ENCODE results near the gene GALNT13. TPM values are rescaled to one million over a fixed set of nuclear protein-coding genes. Genes with fewer than 3 reads are reported as not detected.
A peak's percentile ranks its signal among the peaks of the same experiment; 100 is the strongest.

GALNT13 gene
- polyA plus RNA-seq, 2 of the 4 experiments (the other 2 are of a cell fraction) = 12.1 to 15.6 TPM

DNA sequence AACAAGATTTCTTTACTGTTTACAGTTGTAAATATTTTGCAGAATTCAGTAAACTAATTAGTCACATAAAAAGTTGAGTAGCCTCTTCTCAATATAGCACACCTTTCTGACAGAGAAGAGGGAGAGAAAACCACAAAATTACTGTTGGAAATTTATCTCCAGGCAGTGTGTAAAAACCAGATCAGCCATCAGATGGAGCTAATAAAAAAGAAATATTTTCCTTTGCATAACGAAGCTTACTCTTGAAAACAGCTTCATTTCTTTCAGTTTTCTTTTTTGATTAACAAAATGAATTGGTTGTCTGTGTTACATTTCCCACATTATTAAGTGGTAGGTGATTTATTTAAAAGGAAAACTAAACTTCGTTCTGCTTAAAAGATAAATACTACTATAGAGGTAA, 567.4 kb downstream of the GALNT13 start:
- FAIRE-seq = no peak
- ChIA-PET CTCF (interaction anchor here (0.7 kb wide), 1 partner anchor 23 kb away, joined by 3 read pairs; no protein-coding TSS in a partner anchor), POLR2A (no interaction called here)
- 9% methylated on average over 2 of the region's 2 CpGs for WGBS (ENCODE audit: missing lambda C conversion rate)
- no peak for TF ChIP-seq HES2 (IDR thresholded peaks at IDR 0.05)
- TF ChIP-seq, protein P1, sequence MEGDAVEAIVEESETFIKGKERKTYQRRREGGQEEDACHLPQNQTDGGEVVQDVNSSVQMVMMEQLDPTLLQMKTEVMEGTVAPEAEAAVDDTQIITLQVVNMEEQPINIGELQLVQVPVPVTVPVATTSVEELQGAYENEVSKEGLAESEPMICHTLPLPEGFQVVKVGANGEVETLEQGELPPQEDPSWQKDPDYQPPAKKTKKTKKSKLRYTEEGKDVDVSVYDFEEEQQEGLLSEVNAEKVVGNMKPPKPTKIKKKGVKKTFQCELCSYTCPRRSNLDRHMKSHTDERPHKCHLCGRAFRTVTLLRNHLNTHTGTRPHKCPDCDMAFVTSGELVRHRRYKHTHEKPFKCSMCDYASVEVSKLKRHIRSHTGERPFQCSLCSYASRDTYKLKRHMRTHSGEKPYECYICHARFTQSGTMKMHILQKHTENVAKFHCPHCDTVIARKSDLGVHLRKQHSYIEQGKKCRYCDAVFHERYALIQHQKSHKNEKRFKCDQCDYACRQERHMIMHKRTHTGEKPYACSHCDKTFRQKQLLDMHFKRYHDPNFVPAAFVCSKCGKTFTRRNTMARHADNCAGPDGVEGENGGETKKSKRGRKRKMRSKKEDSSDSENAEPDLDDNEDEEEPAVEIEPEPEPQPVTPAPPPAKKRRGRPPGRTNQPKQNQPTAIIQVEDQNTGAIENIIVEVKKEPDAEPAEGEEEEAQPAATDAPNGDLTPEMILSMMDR (IDR thresholded peaks at IDR 0.05) = peak; percentile 44
- no peak for TF ChIP-seq CHD4 (IDR thresholded peaks at IDR 0.05; ENCODE audit: borderline replicate concordance)
- TF ChIP-seq HDAC2 (IDR thresholded peaks at IDR 0.05) = no peak
- peak; percentile 41 to 50; a peak in 4 of 5 replicates for TF ChIP-seq RAD21 (conservative IDR thresholded peaks at IDR 0.05 in 1 of 2, IDR thresholded peaks at IDR 0.05 in 1 of 2)
- TF ChIP-seq, protein P2, sequence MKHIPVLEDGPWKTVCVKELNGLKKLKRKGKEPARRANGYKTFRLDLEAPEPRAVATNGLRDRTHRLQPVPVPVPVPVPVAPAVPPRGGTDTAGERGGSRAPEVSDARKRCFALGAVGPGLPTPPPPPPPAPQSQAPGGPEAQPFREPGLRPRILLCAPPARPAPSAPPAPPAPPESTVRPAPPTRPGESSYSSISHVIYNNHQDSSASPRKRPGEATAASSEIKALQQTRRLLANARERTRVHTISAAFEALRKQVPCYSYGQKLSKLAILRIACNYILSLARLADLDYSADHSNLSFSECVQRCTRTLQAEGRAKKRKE (CRISPR knock-in tag; IDR thresholded peaks at IDR 0.05; ENCODE audit: low read depth) = no peak
- no peak for TF ChIP-seq CHD2 (IDR thresholded peaks at IDR 0.05; ENCODE audit: low read length, partially characterized antibody)
- no peak for TF ChIP-seq ZC3H11A (IDR thresholded peaks at IDR 0.05)
- peak; percentile 50 for TF ChIP-seq SMC3 (IDR thresholded peaks at IDR 0.05)
- no peak overlapping the region for H3K4me2 ChIP-seq
- DNase-seq (ENCODE audit: low read depth in 1 of 2, low spot score in 1 of 2) = no peak
- no peaks in the 10 kb centered on the region for H3K4me1 ChIP-seq
- no peak overlapping the region for H3K27ac ChIP-seq
- no peak overlapping the region for H3K4me3 ChIP-seq
- ATAC-seq = peak in 1 of 2 experiments; percentile 34; a peak in 2 of 6 replicates
- H3K9me3 ChIP-seq = no peaks in the 10 kb centered on the region

DNA sequence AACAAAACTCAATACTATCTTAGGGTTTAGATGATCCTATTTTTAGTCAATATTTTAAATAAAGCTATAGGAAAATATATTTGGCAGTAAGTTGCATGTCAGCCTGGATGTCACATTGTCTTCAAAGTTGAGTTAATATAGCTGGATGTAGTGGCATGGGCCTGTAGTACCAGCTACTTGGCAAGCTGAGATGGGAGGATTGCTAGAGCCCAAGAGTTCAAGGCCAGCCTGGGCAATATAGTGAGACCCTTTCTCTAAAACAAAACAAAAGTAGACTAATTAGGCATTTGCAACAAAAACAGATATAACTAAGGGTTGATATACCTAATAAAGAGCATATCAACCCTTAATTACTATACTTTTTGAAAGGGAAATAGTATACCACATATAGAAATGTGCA, 572.2 kb downstream of the GALNT13 start:
- ATAC-seq (no peak), DNase-seq (ENCODE audit: low read depth in 1 of 2, low spot score in 1 of 2) (no peak)
- no peaks in the 10 kb centered on the region for H3K9me3 ChIP-seq

DNA sequence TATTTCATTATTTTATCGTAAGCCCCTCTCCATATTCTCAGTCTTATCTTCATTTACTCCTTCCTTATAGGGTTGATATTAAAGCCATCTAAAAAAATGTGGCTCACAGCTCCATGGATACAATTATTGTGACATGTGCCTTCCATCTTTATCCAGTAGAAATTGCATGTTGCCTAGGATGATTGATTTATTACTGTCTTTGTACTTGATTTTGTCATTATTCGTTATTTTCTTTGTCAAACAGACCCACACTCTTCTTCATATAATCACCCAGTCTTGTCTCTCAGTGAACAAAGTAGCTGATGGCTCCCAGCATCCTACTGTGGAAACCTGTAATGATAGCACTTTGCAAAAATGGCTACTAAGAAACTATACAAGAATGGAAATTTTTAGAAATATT, 574.6 kb downstream of the GALNT13 start:
- DNase-seq (ENCODE audit: low read depth in 1 of 2, low spot score in 1 of 2) (no peak), FAIRE-seq (no peak), ATAC-seq (no peak)
- Histone ChIP-seq H3K4me2 (no peak overlapping the region), H3K4me3 (no peak overlapping the region), H3K9me3 (no peaks in the 10 kb centered on the region), H3K4me1 (peaks cover 41% of the 10 kb centered on the region), H3K27ac (no peak overlapping the region)
- CTCF ChIA-PET = no interaction called here
- 81% methylated on average over 2 of the region's 2 CpGs for WGBS (ENCODE audit: missing lambda C conversion rate)
- POLR2A ChIA-PET = no interaction called here
- TF ChIP-seq KDM1A (IDR thresholded peaks at IDR 0.05; ENCODE audit: low read depth) = no peak
- TF ChIP-seq KDM5A (IDR thresholded peaks at IDR 0.05) = no peak
- TF ChIP-seq ZC3H11A (IDR thresholded peaks at IDR 0.05) = no peak
- TF ChIP-seq HOXA7 (CRISPR knock-in tag; IDR thresholded peaks at IDR 0.05) = no peak
- no peak for TF ChIP-seq HMGXB4 (CRISPR knock-in tag; IDR thresholded peaks at IDR 0.05; ENCODE audit: borderline replicate concordance)
- TF ChIP-seq, protein P3, sequence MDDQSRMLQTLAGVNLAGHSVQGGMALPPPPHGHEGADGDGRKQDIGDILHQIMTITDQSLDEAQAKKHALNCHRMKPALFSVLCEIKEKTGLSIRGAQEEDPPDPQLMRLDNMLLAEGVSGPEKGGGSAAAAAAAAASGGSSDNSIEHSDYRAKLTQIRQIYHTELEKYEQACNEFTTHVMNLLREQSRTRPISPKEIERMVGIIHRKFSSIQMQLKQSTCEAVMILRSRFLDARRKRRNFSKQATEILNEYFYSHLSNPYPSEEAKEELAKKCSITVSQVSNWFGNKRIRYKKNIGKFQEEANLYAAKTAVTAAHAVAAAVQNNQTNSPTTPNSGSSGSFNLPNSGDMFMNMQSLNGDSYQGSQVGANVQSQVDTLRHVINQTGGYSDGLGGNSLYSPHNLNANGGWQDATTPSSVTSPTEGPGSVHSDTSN (IDR thresholded peaks at IDR 0.05) = no peak
- TF ChIP-seq BCL3 (IDR thresholded peaks at IDR 0.05) = no peak
- no peak for TF ChIP-seq ZNF302 (CRISPR knock-in tag; IDR thresholded peaks at IDR 0.05)

More for the DNA sequence above, 572.2 kb downstream of the GALNT13 start:
- Histone ChIP-seq H3K4me1 (peaks cover 23% of the 10 kb centered on the region), H3K27ac (no peak overlapping the region), H3K4me2 (no peak overlapping the region), H3K4me3 (no peak overlapping the region)
- CTCF ChIA-PET = no interaction called here
- no peak for FAIRE-seq
- POLR2A ChIA-PET = no interaction called here
- TF ChIP-seq ZFP36 (IDR thresholded peaks at IDR 0.05; ENCODE audit: borderline replicate concordance, partially characterized antibody) (no peak), BCL3 (IDR thresholded peaks at IDR 0.05) (no peak), TFCP2L1 (CRISPR knock-in tag; IDR thresholded peaks at IDR 0.05) (no peak), POLR2AphosphoS2 (conservative IDR thresholded peaks at IDR 0.05; ENCODE audit: low read length) (no peak), HES2 (IDR thresholded peaks at IDR 0.05) (no peak), RCOR1 (IDR thresholded peaks at IDR 0.05; ENCODE audit: low read depth, low read length) (no peak), RARB (CRISPR knock-in tag; IDR thresholded peaks at IDR 0.05) (no peak), GATA3 (IDR thresholded peaks at IDR 0.05; ENCODE audit: borderline replicate concordance) (no peak), MYC (IDR thresholded peaks at IDR 0.05; ENCODE audit: borderline replicate concordance, low read length) (no peak), FOXS1 (CRISPR knock-in tag; IDR thresholded peaks at IDR 0.05) (no peak)
- TF ChIP-seq, protein P3 (IDR thresholded peaks at IDR 0.05) = no peak
